ENCODE measurements around the gene HLA-C. TPM values are rescaled to one million over a fixed set of nuclear protein-coding genes. Genes with fewer than 3 reads are reported as not detected.

Gene HLA-C
- total and polyA plus RNA-seq, 2 experiments from 2014 or later, result 394 to 451 TPM

- H3K79me2 ChIP-seq, result no peaks in the 10 kb centered on the region
- no peak overlapping the region for H2AFZ ChIP-seq
- DNase-seq (ENCODE audit: low spot score), result no peak
- peaks cover 5% of the 10 kb centered on the region for H3K27me3 ChIP-seq
- TF ChIP-seq EZH2phosphoT487 (IDR thresholded peaks at IDR 0.05; ENCODE audit: low read depth, severe bottlenecking, unreplicated experiment) (no peak), EZH2 (IDR thresholded peaks at IDR 0.05; ENCODE audit: borderline replicate concordance) (no peak), CTCF (IDR thresholded peaks at IDR 0.05; ENCODE audit: poor library complexity) (no peak)
- H3K9me2 ChIP-seq (replicated peaks; ENCODE audit: insufficient read depth), result no peaks in the 10 kb centered on the region
- no peaks in the 10 kb centered on the region for H4K20me1 ChIP-seq (ENCODE audit: insufficient read depth, poor library complexity, severe bottlenecking)
- no peak overlapping the region for H3K27ac ChIP-seq
- H3K36me3 ChIP-seq (replicated peaks; ENCODE audit: insufficient read depth, low read depth), result no peaks in the 10 kb centered on the region
- H3K4me1 ChIP-seq (ENCODE audit: insufficient read depth), result no peaks in the 10 kb centered on the region
- H3K4me3 ChIP-seq, result no peak overlapping the region
- H3K4me2 ChIP-seq, result no peak overlapping the region
- H3K9me3 ChIP-seq (ENCODE audit: low read depth), result no peaks in the 10 kb centered on the region
- WGBS (ENCODE audit: low lambda C conversion rate, missing lambda C conversion rate), result 58% methylated on average over 2 of the region's 2 CpGs
Observed at GRCh38 chr6:31309641-31310040, 37.7 kb upstream of the HLA-C start.

GRCh38 chr6:31308845-31309175, 36.9 kb upstream of the HLA-C start:
- peak overlapping the region; percentile 51 for H3K4me2 ChIP-seq
- no peak for DNase-seq (ENCODE audit: low spot score)
- 38% methylated on average over 5 of the region's 11 CpGs for WGBS (ENCODE audit: low lambda C conversion rate, missing lambda C conversion rate)
- H2AFZ ChIP-seq, result no peak overlapping the region
- no peaks in the 10 kb centered on the region for H3K79me2 ChIP-seq
- H3K9me3 ChIP-seq (ENCODE audit: low read depth), result no peaks in the 10 kb centered on the region
- H3K9me2 ChIP-seq (replicated peaks; ENCODE audit: insufficient read depth), result no peaks in the 10 kb centered on the region
- H3K4me3 ChIP-seq, result no peak overlapping the region
- H4K20me1 ChIP-seq (ENCODE audit: insufficient read depth, poor library complexity, severe bottlenecking), result no peaks in the 10 kb centered on the region
- H3K36me3 ChIP-seq (replicated peaks; ENCODE audit: insufficient read depth, low read depth), result no peaks in the 10 kb centered on the region
- H3K27ac ChIP-seq, result no peak overlapping the region
- TF ChIP-seq CTCF (IDR thresholded peaks at IDR 0.05; ENCODE audit: poor library complexity), result no peak
- TF ChIP-seq EZH2phosphoT487 (IDR thresholded peaks at IDR 0.05; ENCODE audit: low read depth, severe bottlenecking, unreplicated experiment), result no peak
- TF ChIP-seq EZH2 (IDR thresholded peaks at IDR 0.05; ENCODE audit: borderline replicate concordance), result no peak
- no peaks in the 10 kb centered on the region for H3K4me1 ChIP-seq (ENCODE audit: insufficient read depth)
- H3K27me3 ChIP-seq, result peaks cover 4% of the 10 kb centered on the region

GRCh38 chr6:31308050-31308844, 36.4 kb upstream of the HLA-C start:
- H3K9me2 ChIP-seq (replicated peaks; ENCODE audit: insufficient read depth), result no peaks in the 10 kb centered on the region
- H3K9me3 ChIP-seq (ENCODE audit: low read depth), result no peaks in the 10 kb centered on the region
- H3K79me2 ChIP-seq, result no peaks in the 10 kb centered on the region
- DNase-seq (ENCODE audit: low spot score), result peak; percentile 9
- H3K4me2 ChIP-seq, result peak overlapping the region; percentile 51
- H3K27ac ChIP-seq, result no peak overlapping the region
- 27% methylated on average over 16 of the region's 57 CpGs for WGBS (ENCODE audit: low lambda C conversion rate, missing lambda C conversion rate)
- H3K36me3 ChIP-seq (replicated peaks; ENCODE audit: insufficient read depth, low read depth), result no peaks in the 10 kb centered on the region
- no peak overlapping the region for H3K4me3 ChIP-seq
- H4K20me1 ChIP-seq (ENCODE audit: insufficient read depth, poor library complexity, severe bottlenecking), result no peaks in the 10 kb centered on the region
- H3K27me3 ChIP-seq, result peaks cover 9% of the 10 kb centered on the region
- H2AFZ ChIP-seq, result no peak overlapping the region
- TF ChIP-seq EZH2 (IDR thresholded peaks at IDR 0.05; ENCODE audit: borderline replicate concordance) (no peak), EZH2phosphoT487 (IDR thresholded peaks at IDR 0.05; ENCODE audit: low read depth, severe bottlenecking, unreplicated experiment) (no peak)
- H3K4me1 ChIP-seq (ENCODE audit: insufficient read depth), result no peaks in the 10 kb centered on the region

- no peaks in the 10 kb centered on the region for H3K79me2 ChIP-seq
- DNase-seq (ENCODE audit: low spot score), result no peak
- no peaks in the 10 kb centered on the region for H3K9me2 ChIP-seq (replicated peaks; ENCODE audit: insufficient read depth)
- TF ChIP-seq EZH2phosphoT487 (IDR thresholded peaks at IDR 0.05; ENCODE audit: low read depth, severe bottlenecking, unreplicated experiment) (no peak), EZH2 (IDR thresholded peaks at IDR 0.05; ENCODE audit: borderline replicate concordance) (no peak), CTCF (IDR thresholded peaks at IDR 0.05; ENCODE audit: poor library complexity) (no peak)
- H3K4me2 ChIP-seq, result no peak overlapping the region
- peaks cover 11% of the 10 kb centered on the region for H3K27me3 ChIP-seq
- H3K4me3 ChIP-seq, result no peak overlapping the region
- H2AFZ ChIP-seq, result no peak overlapping the region
- H4K20me1 ChIP-seq (ENCODE audit: insufficient read depth, poor library complexity, severe bottlenecking), result no peaks in the 10 kb centered on the region
- no peaks in the 10 kb centered on the region for H3K4me1 ChIP-seq (ENCODE audit: insufficient read depth)
- H3K9me3 ChIP-seq (ENCODE audit: low read depth), result no peaks in the 10 kb centered on the region
- H3K36me3 ChIP-seq (replicated peaks; ENCODE audit: insufficient read depth, low read depth), result no peaks in the 10 kb centered on the region
- 84% methylated on average over 14 of the region's 14 CpGs for WGBS (ENCODE audit: low lambda C conversion rate, missing lambda C conversion rate)
- no peak overlapping the region for H3K27ac ChIP-seq
Observed at GRCh38 chr6:31307669-31308049, 35.8 kb upstream of the HLA-C start.

Data from hepatocyte (in vitro differentiated cells).